HG02759 (cell line): ENCODE measurements around the gene B3GALT2.

ENCODE experiments used
- ATAC-seq: cut with Tn5 transposase; IDR thresholded peaks from one replicate; pipeline ENCODE4 v1.9.1; 2021; ENCODE audit warnings: mild to moderate bottlenecking, moderate library complexity; ENCODE audit not compliant: unreplicated experiment

Gene B3GALT2

DNA sequence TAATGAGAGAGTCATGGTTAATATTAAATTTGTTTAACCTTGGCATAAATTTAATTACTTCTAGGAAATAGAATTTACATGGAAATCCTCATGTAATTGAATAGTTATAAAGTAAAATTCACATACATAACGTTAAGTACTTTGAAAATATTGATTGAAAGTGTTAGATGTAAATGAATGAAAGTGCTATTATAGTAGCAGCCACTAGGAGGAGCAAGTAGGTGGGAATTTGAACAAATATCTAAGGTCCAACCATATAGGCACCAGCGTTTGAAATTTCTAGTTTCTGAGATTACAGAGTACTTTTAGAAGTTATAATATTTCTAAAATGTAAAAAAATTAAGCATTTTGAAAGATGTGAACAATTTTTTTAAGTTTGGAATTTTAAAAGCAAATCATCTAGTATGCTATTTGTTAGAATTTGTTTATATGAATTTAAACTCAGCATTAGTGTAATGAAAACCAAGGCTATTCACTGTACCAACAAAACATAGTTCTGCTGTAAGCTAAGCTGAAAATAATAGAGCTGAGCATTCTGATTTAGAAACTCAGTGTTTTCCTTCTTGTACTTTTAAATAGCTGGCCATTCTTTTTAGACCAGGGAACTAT, 3.3 kb downstream of the B3GALT2 start:
- peak; percentile 75 for ATAC-seq

- ATAC-seq, result no peak
Measured at GRCh38 chr1:193181985-193182384, 4.4 kb downstream of the B3GALT2 start.

DNA sequence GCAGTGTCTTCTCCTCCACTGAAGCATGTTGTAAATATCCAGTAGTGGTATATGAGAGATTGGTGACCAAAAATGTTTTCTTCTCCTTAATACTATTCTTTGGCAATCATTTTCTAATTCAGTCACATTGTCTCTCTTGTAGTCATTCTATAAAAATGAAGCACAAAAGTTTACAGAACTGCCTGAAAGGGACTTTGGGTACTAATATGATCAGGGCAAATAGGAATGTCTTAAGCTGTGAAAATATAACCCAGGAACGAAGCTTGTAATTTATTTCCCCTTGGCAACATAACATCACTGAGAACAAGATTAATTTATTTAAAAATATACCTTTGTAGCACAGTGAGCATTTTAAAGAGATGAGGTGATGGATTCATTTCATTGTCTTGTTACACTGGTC, 4.9 kb downstream of the B3GALT2 start:
- no peak for ATAC-seq

DNA sequence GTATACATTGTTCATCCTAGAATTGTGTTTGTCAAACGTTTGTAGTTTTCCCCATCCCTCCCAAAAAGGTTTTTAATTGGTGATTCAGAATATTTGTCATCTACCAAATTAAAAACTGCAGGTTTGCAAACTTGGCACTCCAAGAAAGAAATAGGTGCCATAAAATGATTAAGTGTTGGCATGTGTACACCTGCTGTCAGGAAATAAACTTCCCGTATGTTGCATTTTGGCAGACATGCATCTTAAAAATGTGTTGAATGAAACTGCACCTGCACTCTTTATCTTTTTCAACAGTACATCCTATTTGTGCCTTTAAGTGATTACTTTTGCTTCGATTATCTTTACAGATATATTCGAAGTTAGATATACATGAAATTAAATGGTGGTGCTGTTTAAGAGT, 7.3 kb downstream of the B3GALT2 start:
- no peak for ATAC-seq

DNA sequence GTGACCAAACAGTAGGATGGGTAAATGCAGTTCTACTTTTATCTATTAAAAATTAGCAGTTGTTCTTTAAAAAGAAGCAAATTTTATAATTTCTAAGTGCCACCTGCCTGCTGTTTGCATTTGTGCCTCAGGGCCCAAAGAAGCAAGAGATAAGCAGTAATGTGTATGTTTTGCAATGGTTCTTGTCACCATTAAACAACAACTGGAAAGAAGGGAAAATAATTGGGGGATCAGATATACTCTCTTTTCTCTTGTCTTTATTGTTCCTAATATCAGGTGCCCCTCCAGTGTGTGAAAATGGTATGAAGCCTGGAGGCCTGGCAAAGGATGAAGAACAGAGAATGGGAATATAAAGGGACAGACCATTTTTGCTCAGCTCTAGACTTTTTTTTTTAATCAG, 9.6 kb downstream of the B3GALT2 start:
- ATAC-seq, result no peak

- no peak for ATAC-seq
Measured at GRCh38 chr1:193176113-193176512, 10.3 kb downstream of the B3GALT2 start.

DNA sequence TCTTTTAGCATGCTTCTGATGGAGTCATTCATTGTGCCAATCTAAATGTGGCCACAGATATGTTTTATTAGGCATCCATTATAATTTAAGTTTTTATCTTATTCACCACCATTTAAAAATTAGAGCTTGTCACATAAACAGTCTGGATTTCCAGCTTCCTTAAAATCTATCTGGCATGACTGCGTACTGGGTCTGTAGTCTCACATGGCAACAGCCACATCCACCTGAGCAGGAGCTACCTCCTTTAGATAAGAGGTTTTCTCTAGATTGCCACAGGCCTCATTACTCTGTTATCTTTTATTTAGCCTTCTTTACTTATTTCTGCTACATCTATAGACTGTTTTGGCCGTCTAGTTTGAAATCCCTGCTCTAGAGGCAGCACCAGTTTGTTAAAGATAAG, 29.1 kb downstream of the B3GALT2 start:
- no peak for ATAC-seq

DNA sequence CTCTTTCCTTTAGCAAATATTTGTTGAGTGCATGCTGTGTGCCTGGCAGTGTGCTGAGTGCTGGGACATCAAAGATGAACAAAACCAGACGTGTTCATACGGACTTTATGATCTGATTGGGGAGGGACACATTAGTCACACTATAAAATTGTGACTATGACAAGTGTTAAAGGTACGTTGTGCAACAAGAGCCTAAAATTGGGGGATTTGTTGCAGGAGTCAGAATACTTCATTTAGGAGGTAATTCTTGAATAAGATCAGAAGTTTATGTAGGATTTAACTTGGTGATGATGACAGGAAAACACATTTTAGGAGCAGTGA, 29.6 kb downstream of the B3GALT2 start:
- no peak for ATAC-seq

DNA sequence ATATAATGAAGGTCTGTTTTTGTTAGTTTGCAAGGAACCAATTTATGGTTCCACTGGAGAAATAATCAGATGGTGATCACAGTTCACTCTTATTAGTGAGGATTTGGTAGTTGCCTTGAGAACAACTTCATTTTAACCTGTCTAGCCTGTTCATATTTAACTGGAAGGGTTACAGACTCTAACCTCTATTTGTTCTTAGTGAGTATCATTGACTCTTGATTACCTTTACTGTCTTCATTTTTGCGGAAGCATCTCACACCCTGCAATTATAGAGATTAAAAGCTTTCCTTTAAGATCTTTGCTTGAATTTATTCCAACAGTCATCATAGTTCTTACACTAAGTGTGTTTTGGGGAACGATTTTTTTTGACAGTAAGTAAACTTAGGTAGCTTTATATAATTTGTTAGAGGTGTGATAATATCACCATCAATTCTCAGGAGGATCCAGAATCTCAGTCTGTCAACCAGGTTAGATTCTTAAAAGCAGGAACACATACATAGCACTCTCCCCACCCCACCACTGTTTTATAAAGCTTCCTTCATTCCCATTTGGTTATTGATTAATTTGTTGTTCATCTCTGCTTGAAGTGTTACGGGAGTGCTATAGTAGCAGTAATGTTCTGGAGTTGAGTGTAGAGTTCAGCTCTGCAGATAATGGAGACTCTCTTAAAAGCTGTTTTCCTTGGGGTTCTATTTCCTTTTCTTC, 30.1 kb downstream of the B3GALT2 start:
- ATAC-seq, result no peak

- ATAC-seq, result no peak
Measured at GRCh38 chr1:193144999-193145398, 41.4 kb downstream of the B3GALT2 start.

- no peak for ATAC-seq
Measured at GRCh38 chr1:193144361-193144938, 42.0 kb downstream of the B3GALT2 start.

DNA sequence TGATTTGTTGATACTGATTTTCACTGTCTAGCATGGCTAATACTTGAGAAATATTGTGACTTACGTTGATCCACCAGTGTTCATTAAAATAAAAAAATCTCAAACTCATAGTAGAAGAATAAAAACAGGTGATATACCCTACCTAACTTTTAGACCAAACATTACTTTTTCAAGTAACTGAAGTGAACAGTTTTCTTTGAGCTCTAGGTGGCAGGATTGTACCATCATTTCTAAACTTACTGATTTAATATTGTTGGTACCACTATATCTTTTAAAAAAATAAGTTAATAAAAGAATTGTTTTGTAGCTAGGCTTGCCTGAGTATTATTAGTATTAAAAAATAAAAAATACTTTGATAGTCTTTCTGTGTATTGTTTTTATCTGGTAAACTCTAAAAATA, 43.1 kb downstream of the B3GALT2 start:
- no peak for ATAC-seq

- no peak for ATAC-seq
Measured at GRCh38 chr1:193142409-193142808, 44.0 kb downstream of the B3GALT2 start.

DNA sequence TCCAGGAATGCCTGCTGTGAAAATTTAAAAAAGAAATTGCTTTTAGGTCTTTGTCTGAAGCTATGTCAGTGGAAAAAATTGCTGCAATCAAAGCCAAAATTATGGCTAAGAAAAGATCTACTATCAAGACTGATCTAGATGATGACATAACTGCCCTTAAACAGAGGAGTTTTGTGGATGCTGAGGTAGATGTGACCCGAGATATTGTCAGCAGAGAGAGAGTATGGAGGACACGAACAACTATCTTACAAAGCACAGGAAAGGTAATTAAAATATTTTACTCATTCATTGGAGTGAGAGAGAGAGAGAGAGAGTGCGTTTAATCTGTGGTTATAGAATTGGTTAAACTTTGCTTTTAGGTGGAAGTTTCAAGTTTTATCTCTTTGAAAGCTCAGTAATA, 44.6 kb downstream of the B3GALT2 start:
- no peak for ATAC-seq

- no peak for ATAC-seq
Measured at GRCh38 chr1:193140254-193140653, 46.2 kb downstream of the B3GALT2 start.

DNA sequence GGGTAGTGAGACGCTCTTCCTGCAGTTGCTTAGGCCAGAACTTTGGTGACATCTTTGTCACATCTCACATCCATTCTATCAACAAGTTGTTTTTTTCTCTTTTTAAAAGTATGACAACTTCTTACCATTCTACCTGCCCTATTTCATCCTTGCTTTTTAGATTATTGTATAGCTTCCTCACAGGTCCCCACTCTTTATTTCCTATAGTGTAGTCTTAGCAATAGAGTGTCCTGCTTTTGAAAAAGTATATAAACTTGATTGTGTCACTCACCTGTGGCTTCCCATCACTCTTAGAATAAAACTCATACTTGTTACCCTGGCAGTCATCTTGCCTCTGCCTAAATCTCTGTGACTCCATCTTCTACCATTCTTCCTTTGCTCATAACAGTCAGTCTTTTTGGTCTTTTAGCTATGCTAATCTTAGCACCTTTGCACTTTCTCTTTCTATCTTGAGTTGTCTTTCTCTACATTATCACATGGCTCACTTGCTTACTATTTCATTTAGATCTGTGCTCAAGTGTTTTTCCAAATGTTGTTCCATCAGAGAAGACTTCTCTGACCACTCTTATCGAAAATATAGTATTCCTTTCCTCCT, 55.0 kb downstream of the B3GALT2 start:
- ATAC-seq, result peak; percentile 72
